KG1 (cell line): Measurements from ENCODE around the gene MAGT1.
"Not testable (repeated sequence)": the region's sequence is repeated elsewhere in the genome, so short reads cannot be mapped to it uniquely, and the experiment has no call there.

Experiments used
- DNase-seq: peaks from one replicate; lab custom pipeline; 2025; lab: John Stamatoyannopoulos, UW

MAGT1 gene

DNA sequence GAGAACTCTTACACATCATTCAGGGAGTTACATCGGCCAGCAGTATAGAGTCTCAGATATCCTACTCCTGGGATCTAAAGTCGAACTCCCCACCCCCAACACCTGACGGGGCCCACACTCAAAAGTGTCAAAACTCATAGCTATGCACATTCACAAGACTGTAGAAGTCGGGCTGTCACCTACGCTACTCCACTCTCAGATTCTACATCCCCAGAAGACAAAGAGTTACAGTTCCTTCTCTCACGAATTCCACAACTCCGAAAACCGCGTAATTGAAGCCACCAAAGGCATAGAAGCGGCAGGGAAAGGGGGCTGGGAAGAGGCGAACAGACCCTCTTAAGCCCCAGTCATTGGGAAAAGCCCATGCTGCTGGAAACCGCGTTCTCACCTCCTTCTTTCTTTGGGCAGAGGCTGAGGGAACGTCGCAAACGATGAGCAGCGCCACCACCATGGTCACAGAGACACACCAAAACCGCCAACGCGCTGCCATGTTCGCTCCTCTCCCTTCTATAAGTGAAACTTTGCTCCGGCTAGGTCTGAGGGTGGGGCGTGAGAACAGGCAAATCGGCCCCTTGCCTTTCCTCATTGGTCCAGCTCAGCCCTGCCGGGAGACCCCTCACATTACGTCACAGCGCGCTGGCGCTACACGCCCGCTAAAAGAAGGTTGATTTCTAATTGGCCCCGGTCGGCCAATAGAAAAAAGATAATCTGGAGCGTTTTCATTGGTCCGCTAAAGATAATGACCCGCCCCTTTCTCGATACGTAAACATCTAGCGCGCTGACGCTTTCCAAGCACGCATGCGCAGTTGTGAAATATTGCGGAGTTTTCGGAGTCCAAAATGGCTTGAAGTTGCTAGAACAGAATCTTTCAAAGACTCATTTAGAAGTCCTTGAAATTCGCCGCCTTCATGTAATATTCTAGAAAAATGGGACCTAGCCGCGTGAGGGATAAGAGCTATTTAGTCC is at the start of gene MAGT1:
Gene MAGT1 (minus strand): TSS at position 515 of the 966 bp plus-strand sequence. CDS start 25 bp downstream, at position 490.
- DNase-seq, result peak; percentile 86

DNA sequence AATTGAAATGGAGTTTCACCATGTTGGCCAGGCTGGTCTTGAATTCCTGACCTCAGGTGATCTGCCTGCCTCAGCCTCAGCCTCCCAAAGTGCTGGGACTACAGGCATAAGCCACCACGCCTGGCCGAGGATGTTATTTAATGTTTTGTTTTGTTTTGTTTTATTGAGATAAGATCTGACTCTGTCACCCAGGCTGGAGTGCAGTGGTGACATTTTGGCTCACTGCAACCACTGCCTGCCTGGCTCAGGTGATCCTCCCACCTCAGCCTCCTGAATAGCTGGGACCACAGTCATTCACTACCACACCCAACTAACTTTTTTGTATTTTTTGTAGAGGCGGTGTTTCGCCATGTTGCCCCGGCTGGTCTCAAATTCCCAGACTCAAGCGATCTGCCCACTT is 49.8 kb upstream of the MAGT1 start:
- not testable (repeated sequence) for DNase-seq

DNA sequence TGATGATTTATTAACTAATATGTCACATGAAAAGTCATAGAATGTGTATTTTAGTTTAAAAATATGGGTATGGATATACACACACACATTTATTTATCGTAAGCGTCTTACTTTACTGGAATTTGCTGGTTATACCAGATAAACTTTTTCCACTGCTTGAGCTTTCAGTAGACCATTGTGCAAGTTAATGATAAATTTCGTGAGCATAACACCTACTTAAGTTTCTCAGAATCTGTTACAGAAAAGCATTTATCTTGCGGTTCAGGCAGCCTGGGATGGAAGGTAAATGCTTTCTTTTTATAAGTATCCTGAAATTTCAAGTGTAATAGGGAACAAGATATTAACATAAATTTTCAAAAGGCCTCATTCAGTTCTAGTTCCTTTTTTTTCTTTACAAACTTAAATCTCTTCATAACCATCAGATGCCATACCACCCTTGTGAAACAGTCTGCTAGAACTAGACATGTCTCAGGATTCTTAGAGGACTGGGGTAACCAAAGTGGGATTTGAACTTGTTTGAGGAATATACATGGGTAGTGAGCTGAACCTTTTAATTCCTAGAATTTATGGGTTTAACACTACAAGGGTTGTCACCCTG is 42.9 kb upstream of the MAGT1 start:
- no peak for DNase-seq

DNA sequence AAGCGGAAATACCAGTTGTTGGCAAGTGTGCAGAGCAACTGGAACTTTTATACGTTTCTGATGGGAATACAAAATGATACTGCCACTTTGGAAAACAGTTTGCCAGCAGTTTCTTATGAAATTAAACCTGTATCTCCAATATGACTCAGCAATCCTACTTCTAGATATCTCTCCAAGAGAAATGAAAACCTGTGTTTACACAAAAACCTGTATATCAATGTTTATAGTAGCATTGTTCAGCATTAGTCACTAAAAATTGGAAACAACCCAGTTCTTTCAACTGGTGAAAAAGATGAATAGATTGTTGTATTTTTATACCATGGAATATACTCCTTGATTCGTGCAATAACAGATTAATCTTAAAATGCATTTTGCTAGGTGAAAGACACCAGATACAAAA is 42.1 kb upstream of the MAGT1 start:
- DNase-seq, result no peak

DNA sequence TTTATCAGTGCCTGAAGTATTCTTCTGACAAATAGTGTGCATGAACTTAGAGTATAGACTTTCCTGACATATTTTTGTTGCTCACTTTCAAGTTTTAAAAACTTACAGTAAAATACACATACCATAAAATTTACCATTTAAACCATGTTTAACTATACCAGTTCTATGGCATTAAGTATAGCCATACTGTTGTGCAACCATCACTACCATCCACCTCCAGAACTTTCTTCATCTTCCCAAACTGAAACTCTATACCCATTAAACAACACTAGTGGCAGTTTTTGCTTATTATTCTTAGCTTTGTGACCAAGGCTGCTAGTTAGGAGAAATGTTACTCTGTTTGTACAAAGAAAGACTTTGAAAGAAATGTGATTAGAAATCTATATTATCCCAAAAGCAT is 41.1 kb upstream of the MAGT1 start:
- DNase-seq, result no peak

DNA sequence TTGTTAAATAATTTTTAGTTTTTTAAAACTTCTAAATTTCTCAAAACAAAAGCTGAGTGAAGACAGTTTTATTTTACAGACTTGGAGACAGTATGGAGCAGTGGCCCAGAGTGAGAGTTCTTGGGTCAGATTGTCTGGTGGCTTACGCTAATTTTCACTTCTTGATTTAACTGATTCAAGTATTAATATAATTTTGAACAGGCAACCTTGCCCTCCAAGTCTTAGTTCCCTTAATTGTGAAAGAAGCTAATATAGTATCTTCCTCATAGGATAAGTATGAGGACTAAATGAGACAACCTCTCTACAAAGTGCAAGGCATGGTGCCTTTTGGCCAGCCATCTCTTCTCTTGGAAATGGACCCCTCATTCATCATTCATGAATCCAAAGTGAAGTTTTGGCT is 40.7 kb upstream of the MAGT1 start:
- no peak for DNase-seq

DNA sequence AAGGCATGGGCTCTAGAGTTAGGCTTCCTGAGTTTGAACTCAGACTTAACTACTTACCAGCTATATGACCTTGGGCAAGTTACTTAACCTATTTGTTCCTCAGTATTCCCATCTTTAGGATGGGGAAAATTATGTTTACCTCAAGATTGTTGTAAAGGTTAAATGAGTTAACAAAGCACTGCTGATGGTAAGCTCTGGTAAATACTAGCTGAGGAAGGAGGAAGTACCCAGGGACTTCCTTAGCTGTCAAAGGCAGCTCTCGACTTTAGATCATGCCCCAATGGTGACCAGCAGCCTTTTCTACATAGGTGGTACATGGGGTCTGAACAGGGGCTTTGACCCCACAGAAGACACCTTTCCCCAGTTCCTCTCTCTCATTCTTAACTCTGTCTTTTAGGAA is 35.3 kb upstream of the MAGT1 start:
- DNase-seq, result no peak

DNA sequence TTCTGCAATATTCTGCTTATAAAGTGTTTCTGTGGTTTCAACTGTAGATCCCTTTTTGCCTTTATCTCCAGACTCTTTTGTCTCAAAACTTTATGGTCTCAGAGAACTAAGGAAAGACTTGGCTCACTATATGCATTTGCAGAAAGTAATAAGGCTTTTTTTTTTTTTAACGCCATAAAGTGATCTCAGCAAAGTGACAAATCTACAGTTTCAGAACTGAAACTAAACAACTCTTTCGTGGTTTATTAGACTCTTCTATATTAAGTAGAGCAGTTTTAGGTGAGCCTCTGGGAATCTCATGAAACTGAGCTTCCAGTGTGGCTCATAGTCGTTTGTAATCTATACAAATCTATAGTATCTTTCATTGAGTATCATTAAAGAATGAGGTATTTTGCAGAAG is 30.5 kb upstream of the MAGT1 start:
- DNase-seq, result no peak

DNA sequence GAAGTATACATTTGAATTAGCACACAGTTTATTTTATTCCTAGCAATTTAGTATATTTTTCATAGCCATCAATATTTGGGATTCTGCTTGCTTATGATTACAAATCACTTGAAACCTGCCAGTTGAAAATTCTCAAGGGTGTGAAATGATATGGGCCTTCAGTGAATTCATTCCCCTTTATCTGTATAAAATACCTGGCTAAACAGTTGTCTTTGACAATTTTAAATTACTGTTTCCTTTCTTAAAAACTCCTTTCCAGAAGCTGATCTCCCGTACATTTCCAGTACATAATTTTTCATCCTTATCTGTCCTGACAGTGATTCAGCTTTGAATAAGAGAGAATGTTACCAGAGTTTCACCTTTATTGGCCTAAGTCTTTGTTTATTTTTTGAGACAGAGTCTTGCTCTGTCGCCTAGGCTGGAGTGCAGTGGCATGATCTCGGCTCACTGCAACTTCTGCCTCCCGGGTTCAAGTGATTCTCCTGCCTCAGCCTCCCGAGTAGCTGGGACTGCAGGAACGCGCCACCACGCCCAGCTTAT is 29.2 kb upstream of the MAGT1 start:
- DNase-seq, result no peak

DNA sequence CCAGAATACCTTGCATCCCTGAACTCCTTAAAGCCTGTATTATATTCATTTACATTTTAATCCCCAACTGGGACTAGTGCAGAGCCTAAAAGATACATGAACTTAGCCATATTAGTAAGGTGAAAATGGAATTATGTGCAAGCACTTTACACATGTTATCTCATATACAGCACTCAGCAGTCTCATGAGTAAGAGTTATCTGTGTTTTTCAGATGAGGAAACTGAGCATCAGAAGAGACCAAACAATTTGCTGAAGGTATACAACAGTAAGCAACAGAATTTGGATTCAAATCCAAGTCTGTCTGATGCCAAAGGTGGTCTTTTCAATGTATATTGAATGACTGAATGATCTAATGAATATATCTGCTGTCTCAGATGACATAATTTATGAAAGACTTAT is 27.6 kb upstream of the MAGT1 start:
- no peak for DNase-seq

DNA sequence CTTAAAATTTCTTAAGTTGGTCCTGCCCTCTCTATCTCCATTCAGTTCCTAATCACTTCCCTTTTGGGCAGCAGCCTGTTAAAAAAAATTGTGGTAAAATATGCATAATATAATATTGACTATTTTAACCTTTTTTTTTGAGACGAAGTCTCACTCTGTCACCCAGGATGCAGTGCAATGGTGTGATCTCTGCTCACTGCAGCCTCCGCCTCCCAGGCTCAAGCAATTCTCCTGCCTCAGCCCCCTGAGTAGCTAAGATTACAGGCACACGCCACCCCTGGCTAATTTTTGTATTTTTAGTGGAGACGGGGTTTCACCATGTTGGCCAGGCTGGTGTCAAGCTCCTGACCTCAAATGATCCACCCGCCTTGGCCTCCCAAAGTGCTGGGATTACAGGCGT is 24.1 kb upstream of the MAGT1 start:
- DNase-seq, result not testable (repeated sequence)

DNA sequence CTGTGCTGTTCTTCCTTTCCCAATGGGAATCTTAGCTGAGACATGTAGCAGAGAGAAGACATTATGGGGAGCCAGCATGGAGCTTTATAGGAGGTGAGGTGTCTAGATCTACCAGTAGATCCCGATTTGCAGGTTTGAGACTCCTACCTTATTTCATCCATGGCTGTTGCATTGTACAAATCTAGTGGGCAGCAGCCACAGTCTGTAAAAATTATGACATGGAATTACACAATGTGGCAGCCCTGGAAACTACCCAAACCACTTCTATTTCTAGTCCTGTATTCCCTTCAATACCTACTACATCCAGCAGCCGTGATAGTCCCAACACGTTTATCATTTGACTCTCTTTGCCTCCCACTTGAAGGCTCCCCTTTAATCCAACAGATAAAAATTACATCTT is 23.3 kb upstream of the MAGT1 start:
- DNase-seq, result no peak

DNA sequence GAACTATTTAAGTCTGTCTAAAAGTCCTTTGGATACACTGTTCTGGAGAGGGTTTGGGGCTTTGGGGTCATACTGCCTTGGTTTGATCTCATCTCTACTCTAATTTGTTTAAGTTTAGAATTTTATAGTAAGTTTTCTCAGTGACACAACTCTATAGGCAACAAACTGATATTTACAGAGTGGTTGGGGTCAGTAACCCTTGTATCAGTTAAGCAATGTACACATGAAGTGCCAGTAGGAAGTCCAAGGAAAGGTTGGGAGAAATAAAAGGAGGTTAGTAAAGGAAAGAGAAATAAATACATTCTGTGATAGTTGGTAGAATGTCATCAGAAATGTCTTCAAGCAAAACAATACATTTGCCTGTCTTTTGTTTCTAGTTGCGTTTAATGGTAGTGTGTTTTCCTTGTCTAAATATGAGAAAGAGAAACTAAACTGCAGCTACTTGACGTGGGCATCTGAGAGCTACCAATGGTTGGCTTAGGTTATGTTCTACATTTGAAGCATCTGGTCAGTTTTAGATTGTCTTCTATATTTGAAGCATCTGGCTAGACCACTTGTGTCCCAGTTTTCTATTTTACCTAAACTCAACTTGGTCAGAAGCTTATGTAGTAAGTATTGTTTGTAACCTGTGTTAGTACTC is 22.2 kb upstream of the MAGT1 start:
- no peak for DNase-seq

DNA sequence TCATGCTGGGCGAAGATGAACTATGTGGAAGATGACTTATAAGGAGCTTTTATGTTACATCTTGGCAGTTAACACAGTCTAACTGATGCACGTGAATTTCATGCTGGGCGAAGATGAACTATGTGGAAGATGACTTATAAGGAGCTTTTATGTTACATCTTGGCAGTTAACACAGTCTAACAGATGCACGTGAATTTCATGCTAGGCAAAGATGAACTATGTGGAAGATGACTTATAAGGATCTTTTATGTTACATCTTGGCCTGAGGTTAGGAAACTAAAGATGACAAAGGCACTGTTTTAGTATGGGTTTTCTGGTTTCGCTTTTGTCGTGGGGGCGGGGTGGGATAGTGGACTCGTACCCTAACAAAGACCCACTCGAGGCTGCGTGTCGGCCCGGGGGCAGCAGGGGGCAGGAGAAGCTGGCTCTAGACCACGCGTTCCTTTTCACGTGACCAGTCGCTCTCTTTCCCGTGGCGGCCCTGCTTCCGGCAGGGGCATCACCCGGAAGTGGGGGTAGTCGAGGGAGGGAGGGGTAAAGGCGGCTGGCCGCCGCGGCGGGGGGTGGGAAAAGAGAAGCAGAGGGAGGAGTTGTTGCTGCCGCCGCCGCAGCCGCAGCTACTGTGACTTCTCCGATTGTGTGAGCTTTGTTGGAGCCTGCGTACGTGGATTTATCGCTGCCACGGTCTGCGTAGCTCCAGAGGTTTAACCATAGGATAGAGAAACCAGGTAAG is 15.0 kb upstream of the MAGT1 start, which contains the start of gene ATP7A:
Gene ATP7A (plus strand): TSS at position 586 of the 733 bp plus-strand sequence. CDS start 60,949 bp downstream, outside the sequence.
- peak; percentile 51 for DNase-seq

DNA sequence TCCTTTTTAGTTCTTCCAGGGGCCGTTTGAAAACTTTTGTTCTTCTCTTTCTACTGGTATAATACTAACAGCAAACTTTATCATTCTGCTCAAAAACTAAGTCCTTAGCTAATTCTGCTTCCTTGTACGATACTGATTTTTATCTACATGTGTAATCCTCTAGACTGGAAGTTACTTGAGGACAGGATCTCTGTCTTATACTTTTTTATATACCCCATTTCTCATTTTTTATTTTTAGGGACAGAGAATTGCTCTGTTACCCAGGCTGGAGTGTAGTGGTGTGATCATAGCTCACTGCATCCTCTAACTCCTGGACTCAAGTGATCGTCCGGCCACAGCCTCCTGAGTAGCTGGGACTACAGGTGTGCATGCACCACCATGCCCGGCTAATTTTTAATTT is 6.3 kb upstream of the MAGT1 start:
- DNase-seq, result no peak

DNA sequence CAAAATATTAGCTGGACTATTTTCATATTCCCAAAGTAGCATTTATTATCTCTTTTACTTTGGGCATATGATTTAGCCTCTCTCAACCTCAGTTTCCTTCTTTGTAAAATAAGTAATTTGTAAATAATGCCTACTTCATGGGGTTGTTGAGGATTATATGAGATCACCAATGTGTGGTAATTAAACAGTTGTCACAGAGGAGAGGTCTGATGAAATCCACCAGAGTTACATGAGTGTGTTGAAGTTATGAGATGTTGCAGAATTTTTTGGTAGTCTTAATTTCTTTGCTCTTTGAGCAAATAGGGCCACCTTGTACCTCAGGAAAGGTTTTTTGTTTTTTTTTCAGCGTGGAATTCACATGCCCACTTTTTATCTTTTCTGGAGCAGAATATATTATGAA is 5.5 kb upstream of the MAGT1 start:
- no peak for DNase-seq

DNA sequence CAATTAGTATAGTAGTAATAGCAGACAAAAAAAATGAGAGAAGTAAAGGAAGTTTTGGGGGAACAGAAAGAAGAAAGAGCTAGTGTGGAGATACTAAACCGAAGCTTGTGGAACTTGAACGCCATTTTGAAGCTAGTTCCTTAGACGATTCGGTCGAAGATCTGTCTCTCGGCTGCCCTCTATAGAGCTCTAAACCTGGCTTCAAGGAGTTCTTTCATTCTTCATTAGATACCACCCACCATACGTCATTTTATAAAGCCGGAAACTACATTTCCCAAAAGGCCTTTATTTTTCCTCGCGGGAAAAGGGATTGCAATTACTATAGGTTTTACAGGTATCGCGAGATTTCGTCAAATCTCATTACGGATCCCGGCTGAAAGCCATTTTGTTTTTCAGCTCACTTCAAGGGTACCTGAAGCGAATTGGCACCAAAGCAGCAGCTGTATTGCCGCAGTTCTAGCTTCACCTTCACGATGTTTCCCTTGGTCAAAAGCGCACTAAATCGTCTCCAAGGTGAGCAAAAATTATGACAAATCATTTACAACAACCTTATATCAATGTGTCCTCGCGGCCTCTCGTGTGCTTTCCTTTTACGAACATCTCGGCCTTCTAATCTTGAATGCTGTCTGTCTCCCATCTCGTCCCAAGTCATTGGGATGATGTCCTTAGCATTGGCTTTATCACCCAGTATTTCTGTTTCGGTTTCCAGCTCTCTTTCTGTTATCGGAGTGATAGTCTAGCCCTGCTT is 4.0 kb upstream of the MAGT1 start, which contains the start of gene COX7B:
Gene COX7B (plus strand): TSS at position 388 of the 748 bp plus-strand sequence. CDS start 86 bp downstream, at position 474.
- DNase-seq, result peak; percentile 68

DNA sequence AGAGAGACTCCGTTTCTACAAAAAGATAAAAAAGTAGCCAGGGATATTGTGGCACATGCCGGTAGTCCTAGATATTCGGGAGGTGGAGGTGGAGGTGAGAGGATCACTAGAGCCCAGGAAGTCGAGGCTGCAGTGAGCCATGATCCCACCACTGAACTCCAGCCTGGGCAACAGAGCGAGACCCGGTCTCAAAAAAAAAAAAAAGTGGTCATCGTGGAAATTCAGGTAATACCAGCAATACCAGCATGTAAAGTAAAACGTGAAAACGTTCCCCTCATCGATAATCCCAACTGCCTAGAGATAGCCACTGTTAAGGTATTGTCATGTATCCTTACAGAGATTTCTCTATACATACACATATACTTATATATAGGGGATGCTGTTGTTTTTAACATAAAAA is 1.5 kb downstream of the MAGT1 start:
- no peak for DNase-seq

DNA sequence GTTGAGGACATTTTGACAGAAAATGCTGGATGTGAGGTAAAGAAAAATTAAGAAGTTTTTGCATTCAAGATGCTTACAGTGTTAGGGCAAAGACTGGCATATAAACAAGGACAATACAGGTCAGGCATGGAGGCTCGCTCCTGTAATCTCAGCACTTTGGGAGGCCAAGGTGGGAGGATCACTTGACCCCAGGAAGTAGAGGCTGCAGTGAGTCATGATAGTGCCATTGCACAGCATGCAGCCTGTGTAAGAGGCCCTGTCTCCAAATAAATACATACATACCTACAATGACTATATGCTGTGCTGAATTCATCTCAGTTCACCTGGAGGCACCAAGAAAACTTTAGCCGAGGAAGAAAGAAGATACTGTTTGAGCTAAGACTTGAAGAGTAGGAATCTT is 2.3 kb downstream of the MAGT1 start:
- DNase-seq, result no peak

DNA sequence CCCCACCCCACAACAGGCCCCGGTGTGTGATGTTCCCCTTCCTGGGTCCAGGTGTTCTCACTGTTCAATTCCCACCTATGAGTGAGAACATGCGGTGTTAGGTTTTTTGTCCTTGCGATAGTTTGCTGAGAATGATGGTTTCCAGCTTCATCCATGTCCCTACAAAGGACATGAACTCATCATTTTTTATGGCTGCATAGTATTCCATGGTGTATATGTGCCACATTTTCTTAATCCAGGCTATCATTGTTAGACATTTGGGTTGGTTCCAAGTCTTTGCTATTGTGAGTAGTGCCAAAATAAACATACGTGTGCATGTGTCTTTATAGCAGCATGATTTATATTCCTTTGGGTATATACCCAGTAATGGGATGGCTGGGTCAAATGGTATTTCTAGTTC is 13.8 kb downstream of the MAGT1 start:
- not testable (repeated sequence) for DNase-seq

DNA sequence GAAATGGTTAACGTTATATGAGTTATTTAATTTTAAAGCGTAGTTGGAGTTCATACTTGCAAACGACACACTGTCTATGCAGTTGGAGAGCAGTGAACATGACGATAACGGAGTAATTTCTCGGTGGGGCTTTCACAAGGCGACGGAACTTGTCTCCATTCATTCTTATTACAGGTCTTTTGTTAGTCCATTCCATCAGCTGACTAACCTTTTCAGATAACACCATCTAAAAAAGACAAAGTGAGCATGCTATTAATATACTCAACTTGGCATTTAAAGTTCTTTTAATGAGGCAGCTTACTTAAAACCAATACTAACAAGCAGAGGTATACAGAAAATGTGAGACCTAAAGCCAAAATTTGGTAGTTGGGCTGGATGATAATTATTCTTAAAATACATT is 19.9 kb downstream of the MAGT1 start:
- no peak for DNase-seq
